ENCODE data around the gene IGSF23.
"Not testable (repeated sequence)": the region's sequence is repeated elsewhere in the genome, so short reads cannot be mapped to it uniquely, and the experiment has no call there.

The IGSF23 gene

DNA sequence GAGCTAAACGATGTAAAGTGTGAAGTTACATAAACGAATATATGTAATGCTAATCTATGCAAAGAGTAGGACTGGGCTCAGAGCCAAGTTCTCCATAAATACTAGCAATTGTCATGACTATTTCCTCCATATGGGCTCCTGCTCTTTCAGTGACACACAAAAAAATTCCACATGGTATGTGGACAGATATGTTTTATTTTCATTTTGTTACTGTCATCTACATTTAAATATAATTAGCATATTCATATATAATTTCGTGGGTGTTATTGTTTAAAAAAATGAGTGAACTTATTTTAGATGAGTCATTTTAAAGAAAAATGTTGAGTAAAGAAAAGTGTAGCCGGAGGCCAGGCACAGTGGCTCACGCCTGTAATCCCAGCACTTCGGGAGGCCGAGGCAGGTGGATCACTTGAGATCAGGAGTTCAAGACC lies 5.0 kb upstream of the IGSF23 start:
- H3K9me3 ChIP-seq: no peaks in the 10 kb centered on the region
- peak; percentile 73 to 89 for DNase-seq (ENCODE audit: low spot score in 2 of 2)
- in situ Hi-C loops (cut with MboI; ENCODE audit: low sequenced_read_pairs): no loop called here
- no peaks in the 10 kb centered on the region for H3K36me3 ChIP-seq (replicated peaks)
- no peaks in the 10 kb centered on the region for H3K27me3 ChIP-seq (ENCODE audit: low read depth)
- no peak overlapping the region for H3K4me3 ChIP-seq
- H3K4me1 ChIP-seq: peaks cover 12% of the 10 kb centered on the region

DNA sequence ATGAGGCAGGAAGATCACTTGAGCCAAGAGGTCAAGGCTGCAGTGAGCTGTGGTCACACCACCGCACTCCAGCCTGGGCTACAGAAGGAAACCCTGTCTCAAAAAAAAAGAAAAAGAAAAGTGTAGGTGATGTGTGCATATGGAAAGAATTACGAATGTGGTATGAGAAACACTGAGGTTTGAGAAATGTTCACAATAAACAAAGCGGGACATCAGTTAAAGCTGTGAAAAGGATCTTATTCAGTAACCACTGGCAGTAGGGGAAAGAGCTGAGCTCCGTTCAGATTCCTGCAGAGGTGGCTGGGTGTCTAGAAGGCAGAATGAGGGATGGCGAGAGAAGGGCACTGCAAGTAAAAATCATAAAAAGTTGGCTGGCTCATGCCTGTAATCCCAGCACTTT lies 4.1 kb upstream of the IGSF23 start:
- no peaks in the 10 kb centered on the region for H3K36me3 ChIP-seq (replicated peaks)
- in situ Hi-C loops (cut with MboI; ENCODE audit: low sequenced_read_pairs): no loop called here
- no peak for DNase-seq (ENCODE audit: low spot score in 2 of 2)
- H3K27me3 ChIP-seq (ENCODE audit: low read depth): no peaks in the 10 kb centered on the region
- no peaks in the 10 kb centered on the region for H3K9me3 ChIP-seq
- peaks cover 12% of the 10 kb centered on the region for H3K4me1 ChIP-seq
- H3K4me3 ChIP-seq: no peak overlapping the region

DNA sequence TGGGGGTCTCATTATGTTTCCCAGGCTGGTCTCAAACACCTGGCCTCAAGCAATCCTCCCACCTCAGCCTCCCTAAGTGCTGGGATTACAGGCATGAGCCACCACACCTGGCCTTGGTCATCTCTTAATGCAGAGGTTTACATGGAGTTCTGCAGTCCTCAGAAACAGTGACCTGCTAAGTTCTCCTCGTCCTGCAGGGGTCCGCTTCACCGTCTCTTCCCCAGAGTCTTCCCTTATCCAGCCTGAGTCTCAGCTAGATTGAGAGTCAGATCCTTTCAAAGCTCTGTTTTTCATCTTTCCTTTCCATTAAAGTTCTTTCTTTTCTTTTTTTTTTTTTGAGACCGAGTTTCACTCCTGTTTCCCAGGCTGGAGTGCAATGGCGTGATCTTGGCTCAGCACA lies 2.9 kb upstream of the IGSF23 start:
- H3K4me1 ChIP-seq; H3K36me3 ChIP-seq (replicated peaks); H3K4me3 ChIP-seq; H3K27me3 ChIP-seq (ENCODE audit: low read depth); in situ Hi-C loops (cut with MboI; ENCODE audit: low sequenced_read_pairs); H3K9me3 ChIP-seq: not testable (repeated sequence)
- peak in 1 of 2 experiments; percentile 24 for DNase-seq (ENCODE audit: low spot score in 2 of 2)

DNA sequence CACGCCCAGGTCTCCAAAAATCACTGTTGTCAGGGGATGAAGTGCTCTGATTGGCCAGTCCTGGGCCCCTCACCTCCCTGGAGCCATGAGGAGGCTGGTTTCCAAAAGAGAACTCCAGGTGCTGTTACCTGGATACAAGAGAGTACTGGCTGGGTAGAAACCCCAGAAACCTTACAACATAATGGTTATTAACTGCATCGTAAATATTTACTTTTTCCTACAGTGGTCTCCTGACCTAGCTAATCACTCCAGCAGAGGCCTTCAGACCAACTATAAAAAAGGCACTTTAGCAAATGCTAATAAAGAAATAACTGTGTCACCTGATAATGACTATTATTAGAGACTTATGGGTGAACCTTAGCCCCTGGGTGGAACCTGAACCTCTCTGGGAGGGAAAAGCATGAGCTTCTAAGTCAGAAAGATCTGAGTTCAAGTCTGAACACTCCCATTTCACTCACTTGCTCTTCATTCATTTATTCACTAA lies 1.5 kb upstream of the IGSF23 start:
- in situ Hi-C loops (cut with MboI; ENCODE audit: low sequenced_read_pairs): no loop called here
- no peaks in the 10 kb centered on the region for H3K9me3 ChIP-seq
- H3K36me3 ChIP-seq (replicated peaks): no peaks in the 10 kb centered on the region
- H3K27me3 ChIP-seq (ENCODE audit: low read depth): no peaks in the 10 kb centered on the region
- peaks cover 8% of the 10 kb centered on the region for H3K4me1 ChIP-seq
- DNase-seq (ENCODE audit: low spot score in 2 of 2): no peak
- H3K4me3 ChIP-seq: no peak overlapping the region

DNA sequence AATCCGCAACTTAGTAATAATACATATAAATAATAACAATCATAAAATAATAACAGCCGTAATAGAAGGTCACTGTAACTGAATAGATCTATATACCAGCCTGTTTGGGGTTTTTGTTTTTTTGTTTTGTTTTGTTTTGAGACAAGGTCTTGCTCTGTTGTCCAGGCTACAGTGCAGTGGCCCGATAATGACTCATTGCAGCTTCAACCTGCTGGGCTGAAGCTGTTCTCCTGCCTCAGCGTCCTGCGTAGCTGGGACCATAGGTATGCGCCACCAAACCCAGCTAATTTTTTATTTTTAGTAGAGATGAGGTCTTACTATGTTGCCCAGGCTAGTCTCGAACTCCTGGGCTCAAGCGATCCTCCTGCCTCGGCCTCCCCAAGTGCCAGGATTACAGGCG lies 950 bp downstream of the IGSF23 start:
- in situ Hi-C loops (cut with MboI; ENCODE audit: low sequenced_read_pairs): no loop called here
- no peaks in the 10 kb centered on the region for H3K4me1 ChIP-seq
- DNase-seq (ENCODE audit: low spot score in 2 of 2): no peak
- no peaks in the 10 kb centered on the region for H3K9me3 ChIP-seq
- no peaks in the 10 kb centered on the region for H3K36me3 ChIP-seq (replicated peaks)
- H3K27me3 ChIP-seq (ENCODE audit: low read depth): no peaks in the 10 kb centered on the region
- no peak overlapping the region for H3K4me3 ChIP-seq

DNA sequence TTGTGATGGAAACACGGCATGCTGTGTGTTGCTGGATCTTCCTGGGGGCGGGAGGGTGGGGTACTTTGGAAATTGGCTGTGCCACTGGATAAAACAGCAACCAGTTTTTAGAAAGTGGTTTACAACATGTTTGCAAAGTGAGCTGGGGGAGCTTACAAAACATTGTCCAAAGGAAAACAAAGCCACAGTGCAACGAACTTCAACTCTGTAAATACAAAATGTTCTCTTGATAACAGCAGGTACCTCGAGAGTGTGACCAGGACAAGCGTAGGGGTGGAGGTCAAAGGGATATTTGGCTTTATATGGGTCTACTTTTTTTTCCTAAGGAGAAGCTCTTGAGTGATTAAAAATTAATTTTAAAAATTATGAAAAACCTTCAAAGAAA lies 2.5 kb downstream of the IGSF23 start:
- Histone ChIP-seq H3K27me3 (ENCODE audit: low read depth) (no peaks in the 10 kb centered on the region), H3K4me3 (no peak overlapping the region), H3K9me3 (no peaks in the 10 kb centered on the region), H3K36me3 (replicated peaks) (no peaks in the 10 kb centered on the region), H3K4me1 (no peaks in the 10 kb centered on the region)
- no peak for DNase-seq (ENCODE audit: low spot score in 2 of 2)
- in situ Hi-C loops (cut with MboI; ENCODE audit: low sequenced_read_pairs): no loop called here

DNA sequence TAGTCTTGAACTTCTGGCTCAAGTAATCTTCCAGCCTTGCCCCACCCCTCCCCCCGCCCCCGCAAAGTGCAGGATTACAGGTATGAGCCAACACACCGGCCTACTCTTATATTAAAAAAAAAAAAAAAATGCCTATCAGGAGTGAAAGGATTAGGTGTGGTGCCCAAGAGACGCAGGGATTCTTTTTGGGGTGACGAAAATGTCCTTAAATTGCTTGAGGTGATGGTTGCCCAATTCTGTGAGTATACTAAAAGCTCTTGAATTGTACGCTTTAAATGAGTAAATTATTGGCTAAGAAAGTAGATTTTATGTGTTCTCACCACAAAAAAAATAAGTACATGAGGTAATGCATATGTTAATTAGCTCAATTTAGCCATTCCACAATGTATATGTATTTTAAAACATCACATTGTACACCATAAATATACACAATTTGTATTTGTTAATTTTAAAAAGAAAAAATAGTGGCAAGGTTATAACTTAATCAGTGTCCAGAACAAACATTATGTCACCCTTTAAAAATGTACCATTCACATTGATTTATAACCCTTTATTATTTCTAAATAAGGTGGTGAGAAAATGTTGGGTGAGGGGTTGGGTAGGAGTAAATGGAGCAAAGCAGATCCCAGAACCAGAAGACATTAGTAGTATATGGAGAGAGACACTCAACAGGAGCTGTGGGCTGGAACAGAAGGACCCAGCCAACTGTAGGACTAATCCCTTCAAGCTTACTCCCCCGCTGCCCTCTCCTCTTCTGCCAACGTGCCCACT lies 3.9 kb downstream of the IGSF23 start:
- DNase-seq (ENCODE audit: low spot score in 2 of 2): no peak
- in situ Hi-C loops (cut with MboI; ENCODE audit: low sequenced_read_pairs): no loop called here

DNA sequence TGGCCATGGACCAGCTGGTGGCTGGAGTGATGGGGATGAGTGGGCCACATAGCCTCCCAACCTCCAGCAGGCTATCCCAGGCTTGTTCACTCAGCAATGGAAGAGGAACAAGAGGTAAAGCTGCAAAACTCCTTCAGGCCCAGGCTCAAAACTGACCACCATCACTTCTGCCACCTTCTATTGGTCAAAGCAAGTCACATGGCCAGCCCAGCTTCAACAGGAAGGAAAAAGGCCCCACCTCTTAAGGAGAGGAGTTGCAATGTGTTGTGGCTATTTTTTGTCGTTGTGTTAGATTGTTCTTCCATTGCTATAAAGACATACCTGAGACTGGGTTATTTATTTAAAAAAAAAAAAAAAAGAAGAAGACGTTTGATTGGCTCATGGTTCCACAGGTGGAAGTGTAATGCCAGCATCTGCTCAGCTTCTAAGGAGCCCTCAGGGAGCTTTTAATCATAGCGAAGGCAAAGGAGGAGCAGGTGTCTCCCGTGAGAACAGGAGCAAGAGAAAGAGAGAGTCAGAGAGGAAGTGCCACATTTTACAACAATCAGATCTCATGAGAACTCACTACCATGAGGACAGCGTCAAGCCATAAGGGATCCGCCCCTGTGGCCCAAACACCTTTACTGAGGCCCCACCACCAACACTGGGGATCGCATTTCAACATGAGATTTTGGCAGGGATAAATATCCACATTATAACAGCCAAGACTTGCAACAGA lies 5.4 kb downstream of the IGSF23 start:
- DNase-seq (ENCODE audit: low spot score in 2 of 2): no peak
- no peak overlapping the region for H3K4me3 ChIP-seq
- H3K4me1 ChIP-seq: no peaks in the 10 kb centered on the region
- no peaks in the 10 kb centered on the region for H3K9me3 ChIP-seq
- H3K27me3 ChIP-seq (ENCODE audit: low read depth): no peaks in the 10 kb centered on the region
- H3K36me3 ChIP-seq (replicated peaks): no peaks in the 10 kb centered on the region
- in situ Hi-C loops (cut with MboI; ENCODE audit: low sequenced_read_pairs): no loop called here

More for the DNA sequence above, 3.9 kb downstream of the IGSF23 start:
- H3K27me3 ChIP-seq (ENCODE audit: low read depth): no peaks in the 10 kb centered on the region
- no peaks in the 10 kb centered on the region for H3K9me3 ChIP-seq
- no peaks in the 10 kb centered on the region for H3K36me3 ChIP-seq (replicated peaks)
- no peaks in the 10 kb centered on the region for H3K4me1 ChIP-seq
- H3K4me3 ChIP-seq: no peak overlapping the region

DNA sequence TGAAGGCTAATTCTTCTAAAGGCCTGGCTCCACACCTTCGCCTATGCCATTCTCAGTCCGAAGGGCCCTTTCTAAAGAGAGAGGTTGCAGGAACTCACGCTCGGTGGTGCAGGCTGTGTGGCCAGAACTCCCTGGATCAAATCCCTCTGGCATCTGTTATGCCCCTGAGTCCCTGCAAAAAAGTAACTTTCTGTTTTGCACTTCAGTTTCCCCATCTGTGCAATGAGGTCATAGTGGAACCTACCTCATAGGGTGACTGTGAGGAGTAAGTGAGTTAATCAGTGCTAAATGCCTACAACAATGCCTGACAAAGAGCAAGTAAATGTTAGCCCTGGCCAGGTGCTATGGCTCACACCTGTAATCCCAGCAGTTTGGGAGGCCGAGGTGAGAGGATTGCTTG lies 7.3 kb downstream of the IGSF23 start:
- H3K27me3 ChIP-seq (ENCODE audit: low read depth): no peaks in the 10 kb centered on the region
- H3K4me3 ChIP-seq: no peak overlapping the region
- no peaks in the 10 kb centered on the region for H3K36me3 ChIP-seq (replicated peaks)
- in situ Hi-C loops (cut with MboI; ENCODE audit: low sequenced_read_pairs): no loop called here
- H3K9me3 ChIP-seq: no peaks in the 10 kb centered on the region
- no peaks in the 10 kb centered on the region for H3K4me1 ChIP-seq
- DNase-seq (ENCODE audit: low spot score in 2 of 2): no peak

DNA sequence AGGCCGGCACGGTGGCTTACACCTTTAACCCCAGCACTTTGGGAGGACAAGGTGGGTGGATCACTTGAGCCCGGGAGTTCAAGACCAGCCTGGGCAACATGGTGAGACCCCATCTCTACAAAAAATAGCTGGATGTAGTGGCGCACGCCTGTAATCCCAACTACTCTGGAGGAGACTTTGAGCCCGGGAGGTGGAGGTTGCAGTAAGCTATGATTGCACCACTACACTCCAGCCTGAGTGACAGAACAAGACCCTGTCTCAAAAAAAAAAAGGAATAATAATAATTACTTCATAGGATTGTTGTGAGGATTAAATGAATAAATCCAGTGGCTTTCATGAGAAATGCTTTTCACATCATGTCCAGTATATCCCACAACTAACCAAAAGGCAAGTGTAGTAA lies 8.0 kb downstream of the IGSF23 start:
- Histone ChIP-seq H3K27me3 (ENCODE audit: low read depth) (no peaks in the 10 kb centered on the region), H3K4me3 (no peak overlapping the region), H3K36me3 (replicated peaks) (no peaks in the 10 kb centered on the region), H3K9me3 (no peaks in the 10 kb centered on the region), H3K4me1 (no peaks in the 10 kb centered on the region)
- in situ Hi-C loops (cut with MboI; ENCODE audit: low sequenced_read_pairs): no loop called here
- DNase-seq (ENCODE audit: low spot score in 2 of 2): no peak

DNA sequence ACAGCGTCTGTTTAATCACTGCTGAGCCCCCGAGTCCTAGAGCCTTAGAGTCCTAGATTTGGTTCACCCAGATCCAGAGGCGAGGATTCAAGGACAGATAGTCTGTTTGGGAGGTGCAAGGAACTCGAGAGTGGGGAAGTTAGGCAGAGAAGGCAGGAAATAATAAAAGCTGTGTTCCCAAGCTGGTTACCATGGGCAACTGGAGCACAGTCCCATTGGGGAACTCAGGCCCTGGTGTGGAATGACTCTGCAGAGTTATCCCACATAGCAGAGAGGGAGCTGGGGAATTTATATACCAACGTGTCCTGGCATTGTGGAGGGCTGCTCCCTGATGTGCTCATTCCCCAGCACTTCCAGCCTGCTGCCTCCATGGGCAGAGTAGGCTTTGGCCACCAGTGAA lies 9.7 kb downstream of the IGSF23 start:
- in situ Hi-C loops (cut with MboI; ENCODE audit: low sequenced_read_pairs): no loop called here

DNA sequence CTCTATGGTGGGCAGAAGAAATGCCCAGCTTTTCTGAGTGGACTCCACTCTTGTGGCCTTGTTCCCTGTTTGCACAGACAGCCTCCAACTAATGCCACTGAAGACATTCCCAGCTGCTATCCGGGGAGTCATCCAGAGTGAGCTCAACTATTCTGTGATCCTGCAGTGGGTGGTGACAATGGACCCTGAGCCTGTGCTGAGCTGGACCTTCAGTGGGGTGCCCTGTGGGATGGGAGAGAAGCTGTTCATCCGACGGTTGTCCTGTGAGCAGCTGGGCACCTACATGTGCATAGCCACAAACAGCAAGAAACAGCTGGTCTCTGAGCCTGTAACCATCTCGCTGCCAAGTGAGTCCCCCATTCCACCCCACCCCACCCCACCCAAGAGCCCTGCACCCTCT lies 10.3 kb downstream of the IGSF23 start:
- Histone ChIP-seq H3K9me3 (no peaks in the 10 kb centered on the region), H3K36me3 (replicated peaks) (no peaks in the 10 kb centered on the region), H3K27me3 (ENCODE audit: low read depth) (no peaks in the 10 kb centered on the region), H3K4me3 (no peak overlapping the region), H3K4me1 (no peaks in the 10 kb centered on the region)
- DNase-seq (ENCODE audit: low spot score in 2 of 2): no peak
- in situ Hi-C loops (cut with MboI; ENCODE audit: low sequenced_read_pairs): no loop called here

More for the DNA sequence above, 9.7 kb downstream of the IGSF23 start:
- Histone ChIP-seq H3K9me3 (no peaks in the 10 kb centered on the region), H3K36me3 (replicated peaks) (no peaks in the 10 kb centered on the region), H3K4me1 (no peaks in the 10 kb centered on the region), H3K4me3 (no peak overlapping the region), H3K27me3 (ENCODE audit: low read depth) (no peaks in the 10 kb centered on the region)
- no peak for DNase-seq (ENCODE audit: low spot score in 2 of 2)

DNA sequence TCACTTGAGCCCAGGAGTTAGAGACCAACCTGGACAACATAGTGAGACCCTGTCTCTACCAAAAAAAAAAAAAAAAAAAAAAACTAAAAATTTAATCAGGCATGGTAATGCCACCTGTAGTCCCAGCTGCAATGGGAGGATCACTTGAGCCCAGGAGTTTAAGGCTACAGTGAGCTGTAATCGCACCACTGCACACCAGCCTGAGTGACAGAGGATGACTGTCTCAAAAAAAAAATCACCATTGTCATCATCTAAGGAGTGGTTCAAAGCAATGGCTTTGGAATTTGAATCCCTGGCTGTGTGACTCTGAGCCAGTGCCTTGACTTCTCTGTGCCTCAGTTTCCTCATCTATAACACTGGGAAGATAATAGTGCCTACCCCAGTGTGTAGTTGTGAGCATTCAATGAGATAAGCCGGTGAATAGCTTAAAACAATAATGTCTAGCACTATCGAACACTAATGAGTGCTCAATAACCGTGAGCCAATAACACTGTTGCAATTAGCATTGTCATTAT lies 11.5 kb downstream of the IGSF23 start:
- in situ Hi-C loops (cut with MboI; ENCODE audit: low sequenced_read_pairs): no loop called here
- Histone ChIP-seq H3K4me1 (no peaks in the 10 kb centered on the region), H3K4me3 (no peak overlapping the region), H3K9me3 (no peaks in the 10 kb centered on the region), H3K27me3 (ENCODE audit: low read depth) (no peaks in the 10 kb centered on the region), H3K36me3 (replicated peaks) (no peaks in the 10 kb centered on the region)
- no peak for DNase-seq (ENCODE audit: low spot score in 2 of 2)

DNA sequence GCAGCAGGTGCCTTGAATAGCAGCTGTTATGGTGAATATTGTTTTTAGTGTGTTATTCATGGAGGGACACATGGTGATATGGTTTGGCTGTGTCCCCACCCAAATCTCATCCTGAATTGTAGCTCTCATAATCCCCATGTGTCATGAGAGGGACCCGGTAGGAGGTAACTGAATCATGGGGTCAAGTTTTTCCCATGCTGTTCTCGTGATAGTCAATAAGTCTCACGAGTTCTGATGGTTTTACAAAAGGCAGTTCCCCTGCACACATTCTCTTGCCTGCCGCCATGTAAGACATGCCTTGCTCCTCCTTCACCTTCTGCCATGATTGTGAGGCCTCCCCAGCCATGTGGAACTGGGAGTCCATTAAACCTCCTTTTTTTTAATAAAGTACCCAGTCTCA lies 12.3 kb downstream of the IGSF23 start:
- H3K4me3 ChIP-seq; H3K4me1 ChIP-seq; H3K27me3 ChIP-seq (ENCODE audit: low read depth); DNase-seq (ENCODE audit: low spot score in 2 of 2); H3K36me3 ChIP-seq (replicated peaks); H3K9me3 ChIP-seq; in situ Hi-C loops (cut with MboI; ENCODE audit: low sequenced_read_pairs): not testable (repeated sequence)
